IPS-20b (cell line): ENCODE results near the gene FOLR3.

ENCODE experiments used
- H3K27ac ChIP-seq: one replicate; pipeline ENCODE4 v1.5.1; 2013; ENCODE audit warnings: low read length
- H3K27me3 ChIP-seq: 2 replicates; pipeline ENCODE4 v1.6.1; 2013; ENCODE audit warnings: mild to moderate bottlenecking, low read length, inconsistent platforms; ENCODE audit not compliant: insufficient read depth
- H3K36me3 ChIP-seq: 2 replicates; pipeline ENCODE4 v1.6.1; 2013; ENCODE audit warnings: low read depth, mild to moderate bottlenecking, inconsistent platforms, low read length, moderate library complexity; ENCODE audit not compliant: insufficient read depth
- H3K4me1 ChIP-seq: 2 replicates; pipeline ENCODE4 v1.6.1; 2013; ENCODE audit warnings: mild to moderate bottlenecking, control low read depth, inconsistent platforms, low read length, moderate library complexity; ENCODE audit not compliant: insufficient read depth
- H3K4me3 ChIP-seq: 2 replicates; pipeline ENCODE4 v1.5.1; 2013; ENCODE audit warnings: mild to moderate bottlenecking, low read length, inconsistent platforms
- H3K9ac ChIP-seq: 2 replicates; pipeline ENCODE4 v1.6.1; 2013; ENCODE audit warnings: low read depth, mild to moderate bottlenecking, inconsistent platforms, low read length, moderate library complexity
- H3K9me3 ChIP-seq: 2 replicates; pipeline ENCODE4 v1.6.1; 2013; ENCODE audit warnings: mild to moderate bottlenecking, low read depth, low read length, inconsistent platforms; ENCODE audit not compliant: insufficient read depth

The FOLR3 gene

GRCh38 chr11:72111300-72112142, 24.0 kb upstream of the FOLR3 start:
- peaks cover 26% of the 10 kb centered on the region for H3K27me3 ChIP-seq
- no peaks in the 10 kb centered on the region for H3K9me3 ChIP-seq
- peak overlapping the region; percentile 31 for H3K27ac ChIP-seq
- peak overlapping the region; percentile 91 for H3K4me3 ChIP-seq
- peak overlapping the region; percentile 99 for H3K9ac ChIP-seq
- peaks cover 5% of the 10 kb centered on the region; the same call in 1 of the 2 replicates for H3K4me1 ChIP-seq
- H3K36me3 ChIP-seq: peaks cover 10% of the 10 kb centered on the region

GRCh38 chr11:72112143-72112977, 23.2 kb upstream of the FOLR3 start, which contains the start of gene ANAPC15:
Gene ANAPC15 (minus strand): TSS chr11:72112695. CDS start chr11:72111276, 1,419 bp downstream.
- peak within 1 kb of the TSS; percentile 91 for H3K4me3 ChIP-seq
- peaks cover 5% of the 10 kb centered on the region; the same call in 1 of the 2 replicates for H3K4me1 ChIP-seq
- peaks cover 10% of the 10 kb centered on the region for H3K36me3 ChIP-seq
- H3K27ac ChIP-seq: peak within 1 kb of the TSS; percentile 99
- H3K9ac ChIP-seq: peak within 1 kb of the TSS; percentile 99
- peaks cover 34% of the 10 kb centered on the region for H3K27me3 ChIP-seq
- no peaks in the 10 kb centered on the region for H3K9me3 ChIP-seq

- H3K4me1 ChIP-seq: peaks cover 5% of the 10 kb centered on the region; the same call in 1 of the 2 replicates
- peaks cover 10% of the 10 kb centered on the region for H3K36me3 ChIP-seq
- peak overlapping the region; percentile 99 for H3K27ac ChIP-seq
- peaks cover 38% of the 10 kb centered on the region for H3K27me3 ChIP-seq
- H3K9ac ChIP-seq: peak overlapping the region; percentile 99
- H3K9me3 ChIP-seq: no peaks in the 10 kb centered on the region
- H3K4me3 ChIP-seq: peak overlapping the region; percentile 91
These were observed 22.3 kb upstream of the FOLR3 start for GRCh38 chr11:72112978-72113808.

GRCh38 chr11:72114570-72114969, 21.0 kb upstream of the FOLR3 start:
- H3K4me1 ChIP-seq: peaks cover 5% of the 10 kb centered on the region; the same call in 1 of the 2 replicates
- no peak overlapping the region for H3K27ac ChIP-seq
- H3K9me3 ChIP-seq: no peaks in the 10 kb centered on the region
- peaks cover 41% of the 10 kb centered on the region for H3K27me3 ChIP-seq
- no peak overlapping the region for H3K4me3 ChIP-seq
- no peak overlapping the region for H3K9ac ChIP-seq
- peaks cover 5% of the 10 kb centered on the region for H3K36me3 ChIP-seq

GRCh38 chr11:72116019-72116755, 19.3 kb upstream of the FOLR3 start:
- H3K9me3 ChIP-seq: no peaks in the 10 kb centered on the region
- no peaks in the 10 kb centered on the region for H3K36me3 ChIP-seq
- H3K4me3 ChIP-seq: no peak overlapping the region
- H3K4me1 ChIP-seq: peaks cover 5% of the 10 kb centered on the region; the same call in 1 of the 2 replicates
- H3K9ac ChIP-seq: no peak overlapping the region
- H3K27me3 ChIP-seq: peaks cover 41% of the 10 kb centered on the region
- no peak overlapping the region for H3K27ac ChIP-seq

GRCh38 chr11:72119198-72119597, 16.3 kb upstream of the FOLR3 start:
- Histone ChIP-seq H3K27me3 (peaks cover 39% of the 10 kb centered on the region), H3K27ac (no peak overlapping the region), H3K36me3 (no peaks in the 10 kb centered on the region), H3K4me3 (no peak overlapping the region), H3K4me1 (no peaks in the 10 kb centered on the region), H3K9ac (no peak overlapping the region; the same call in 1 of the 2 replicates), H3K9me3 (no peaks in the 10 kb centered on the region; the same call in 1 of the 2 replicates)

GRCh38 chr11:72120930-72121329, 14.6 kb upstream of the FOLR3 start:
- peaks cover 22% of the 10 kb centered on the region; the same call in 1 of the 2 replicates for H3K27me3 ChIP-seq
- no peak overlapping the region for H3K4me3 ChIP-seq
- H3K9me3 ChIP-seq: peaks cover 2% of the 10 kb centered on the region; the same call in 1 of the 2 replicates
- no peak overlapping the region for H3K27ac ChIP-seq
- no peaks in the 10 kb centered on the region for H3K36me3 ChIP-seq
- no peaks in the 10 kb centered on the region for H3K4me1 ChIP-seq
- H3K9ac ChIP-seq: no peak overlapping the region

- H3K36me3 ChIP-seq: no peaks in the 10 kb centered on the region
- no peak overlapping the region for H3K9ac ChIP-seq
- no peaks in the 10 kb centered on the region for H3K4me1 ChIP-seq
- no peak overlapping the region for H3K4me3 ChIP-seq
- peaks cover 5% of the 10 kb centered on the region; the same call in 1 of the 2 replicates for H3K27me3 ChIP-seq
- H3K9me3 ChIP-seq: peaks cover 14% of the 10 kb centered on the region
- no peak overlapping the region for H3K27ac ChIP-seq
These were observed 12.9 kb upstream of the FOLR3 start for GRCh38 chr11:72122607-72123006.

- no peak overlapping the region for H3K27ac ChIP-seq
- no peaks in the 10 kb centered on the region for H3K36me3 ChIP-seq
- H3K4me1 ChIP-seq: no peaks in the 10 kb centered on the region
- H3K4me3 ChIP-seq: no peak overlapping the region
- H3K9me3 ChIP-seq: peaks cover 20% of the 10 kb centered on the region
- no peak overlapping the region for H3K9ac ChIP-seq
- H3K27me3 ChIP-seq: peaks cover 4% of the 10 kb centered on the region; the same call in 1 of the 2 replicates
These were observed 12.3 kb upstream of the FOLR3 start for GRCh38 chr11:72123117-72123653.

GRCh38 chr11:72124046-72124445, 11.5 kb upstream of the FOLR3 start:
- H3K27me3 ChIP-seq: peaks cover 4% of the 10 kb centered on the region; the same call in 1 of the 2 replicates
- peaks cover 28% of the 10 kb centered on the region for H3K9me3 ChIP-seq

More at GRCh38 chr11:72124046-72124445, 11.5 kb upstream of the FOLR3 start:
- no peak overlapping the region for H3K4me3 ChIP-seq
- no peaks in the 10 kb centered on the region for H3K4me1 ChIP-seq
- H3K36me3 ChIP-seq: no peaks in the 10 kb centered on the region
- no peak overlapping the region for H3K27ac ChIP-seq
- H3K9ac ChIP-seq: no peak overlapping the region
